ENCODE data around the gene FMN1.

GRCh38 chr15:33101036-33101435 is 93.5 kb downstream of the FMN1 start:
- no peak for TF ChIP-seq CTCF (conservative IDR thresholded peaks at IDR 0.05; ENCODE audit: low read depth, low read length)
- no peak for TF ChIP-seq EZH2 (IDR thresholded peaks at IDR 0.05; ENCODE audit: low read length, unreplicated experiment)
- TF ChIP-seq EZH2phosphoT487 (IDR thresholded peaks at IDR 0.05; ENCODE audit: borderline replicate concordance, low read length): no peak

Data from PC-3 (cell line).